Mucosa of rectum (tissue), 2 donors: ENCODE data around the gene CYP27B1.
A peak's percentile ranks its signal among the peaks of the same experiment; 100 is the strongest.

Source experiments
- H3K27ac ChIP-seq, 2 donors: one replicate each; pipeline ENCODE4 v1.7.0; 2013; ENCODE audit warnings: inconsistent platforms in 2 of 2, low read depth in 2 of 2, low read length in 2 of 2
- H3K27me3 ChIP-seq, 2 donors: one replicate each; pipeline ENCODE4 v1.7.0; 2013; ENCODE audit warnings: low read length in 2 of 2; ENCODE audit not compliant: control insufficient read depth in 2 of 2, insufficient read depth in 2 of 2
- H3K36me3 ChIP-seq, 2 donors: one replicate each; pipeline ENCODE4 v1.7.0; 2013; ENCODE audit warnings: low read length in 2 of 2; ENCODE audit not compliant: control insufficient read depth in 2 of 2, insufficient read depth in 2 of 2
- H3K4me1 ChIP-seq, 2 donors: one replicate each; pipeline ENCODE4 v1.7.0; 2013; ENCODE audit warnings: low read length in 2 of 2, mild to moderate bottlenecking in 1 of 2; ENCODE audit not compliant: control insufficient read depth in 2 of 2, insufficient read depth in 2 of 2
- H3K4me3 ChIP-seq, 2 donors: one replicate each; pipeline ENCODE4 v1.7.0; 2013; ENCODE audit warnings: low read length in 2 of 2
- H3K9ac ChIP-seq, 2 donors: one replicate each; pipeline ENCODE4 v1.7.0; 2013; ENCODE audit warnings: low read length in 2 of 2, low read depth in 1 of 2, mild to moderate bottlenecking in 1 of 2
- H3K9me3 ChIP-seq, 2 donors: one replicate each; pipeline ENCODE4 v1.7.0; 2013; ENCODE audit warnings: low read length in 2 of 2; ENCODE audit not compliant: control insufficient read depth in 2 of 2
- donor health status: healthy.
- donor health status: Normal muscosa, but diverticular disease.

Gene CYP27B1

DNA sequence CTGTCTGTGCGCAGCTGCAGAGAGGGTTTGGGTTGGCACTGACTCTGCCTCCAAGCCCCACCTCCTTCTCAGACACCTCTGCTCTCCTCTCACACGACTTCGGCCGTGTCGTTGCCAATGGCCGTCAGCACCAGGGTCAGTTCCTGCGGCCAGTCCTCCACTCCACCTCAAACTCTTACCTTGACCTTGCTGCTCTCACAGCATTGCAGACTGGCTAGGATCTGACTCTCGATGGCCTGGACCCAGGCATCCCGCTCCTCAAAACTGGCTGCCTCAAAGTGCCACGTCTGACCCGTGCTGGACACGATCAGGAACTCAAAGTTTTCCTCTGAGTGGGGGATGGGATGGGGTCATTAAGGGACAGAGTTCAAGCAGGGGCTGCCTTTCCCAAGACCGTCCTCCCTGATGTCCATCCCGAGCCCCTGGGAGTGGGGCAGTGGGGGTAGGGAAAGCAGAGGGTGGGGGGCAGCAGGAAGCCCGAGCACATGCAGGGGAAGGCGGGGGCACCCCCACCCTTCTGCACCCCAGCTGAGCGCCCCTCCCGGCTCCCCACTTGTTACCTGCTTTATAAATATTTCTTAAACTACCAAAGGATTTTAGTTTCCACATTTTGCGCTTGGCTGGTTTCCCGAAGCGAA is 39.0 kb downstream of the CYP27B1 start:
- Histone ChIP-seq H3K4me3 (no peak overlapping the region), H3K27me3 (peaks cover 10 to 15% of the 10 kb centered on the region in 2 donors), H3K27ac (no peak overlapping the region), H3K9me3 (no peaks in the 10 kb centered on the region), H3K36me3 (peaks cover 0 to 9% of the 10 kb centered on the region in 2 donors), H3K9ac (no peak overlapping the region), H3K4me1 (peaks cover 0 to 6% of the 10 kb centered on the region in 2 donors)

DNA sequence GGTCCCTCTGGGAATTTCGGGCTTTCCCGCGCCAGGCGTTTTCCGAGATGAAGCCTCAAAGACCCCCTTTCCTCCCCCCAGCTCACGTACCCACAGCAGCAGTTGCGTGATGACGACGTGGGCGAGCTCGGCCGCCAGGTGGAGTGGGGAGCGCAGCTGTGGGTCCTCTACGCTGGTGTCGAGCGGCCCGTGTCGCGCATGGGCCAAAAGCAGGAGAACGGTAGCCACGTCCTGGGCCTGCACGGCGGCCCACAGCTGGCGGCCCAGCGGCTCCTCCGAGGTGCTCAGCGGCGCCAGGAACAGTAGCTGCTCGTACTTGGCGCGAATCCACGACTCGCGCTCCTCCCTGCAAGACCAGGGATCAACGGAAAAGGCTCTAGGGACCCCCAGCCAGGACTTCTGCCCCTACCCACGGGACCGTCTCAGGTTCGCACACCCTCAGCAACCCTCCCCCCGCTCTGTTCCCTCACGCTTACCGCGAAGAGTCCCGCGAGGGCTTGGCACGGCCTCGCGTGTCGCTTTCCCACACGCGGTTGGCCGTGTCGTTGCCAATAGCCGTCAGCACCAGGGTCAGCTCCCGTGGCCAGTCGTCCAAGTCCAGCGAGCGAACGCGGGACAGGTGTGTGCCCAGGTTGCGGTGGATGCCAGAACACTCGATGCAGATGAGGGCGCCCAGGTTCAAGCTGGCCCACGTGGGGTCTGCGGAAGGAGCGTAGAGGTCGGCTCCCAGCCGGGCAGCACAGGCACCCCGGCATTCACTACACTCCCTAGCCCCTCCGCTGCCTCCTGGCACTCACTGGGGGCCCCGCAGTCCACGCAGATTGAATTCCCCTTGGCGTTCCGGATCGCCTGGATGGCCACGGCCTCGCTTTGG is 39.8 kb downstream of the CYP27B1 start:
- Histone ChIP-seq H3K27ac (peak overlapping the region; percentile 55 to 65), H3K4me1 (peaks cover 0 to 6% of the 10 kb centered on the region in 2 donors), H3K4me3 (peak overlapping the region; percentile 73 to 78), H3K36me3 (peaks cover 0 to 9% of the 10 kb centered on the region in 2 donors), H3K27me3 (peaks cover 7 to 15% of the 10 kb centered on the region in 2 donors), H3K9ac (peak overlapping the region; percentile 44 to 65), H3K9me3 (no peaks in the 10 kb centered on the region)

DNA sequence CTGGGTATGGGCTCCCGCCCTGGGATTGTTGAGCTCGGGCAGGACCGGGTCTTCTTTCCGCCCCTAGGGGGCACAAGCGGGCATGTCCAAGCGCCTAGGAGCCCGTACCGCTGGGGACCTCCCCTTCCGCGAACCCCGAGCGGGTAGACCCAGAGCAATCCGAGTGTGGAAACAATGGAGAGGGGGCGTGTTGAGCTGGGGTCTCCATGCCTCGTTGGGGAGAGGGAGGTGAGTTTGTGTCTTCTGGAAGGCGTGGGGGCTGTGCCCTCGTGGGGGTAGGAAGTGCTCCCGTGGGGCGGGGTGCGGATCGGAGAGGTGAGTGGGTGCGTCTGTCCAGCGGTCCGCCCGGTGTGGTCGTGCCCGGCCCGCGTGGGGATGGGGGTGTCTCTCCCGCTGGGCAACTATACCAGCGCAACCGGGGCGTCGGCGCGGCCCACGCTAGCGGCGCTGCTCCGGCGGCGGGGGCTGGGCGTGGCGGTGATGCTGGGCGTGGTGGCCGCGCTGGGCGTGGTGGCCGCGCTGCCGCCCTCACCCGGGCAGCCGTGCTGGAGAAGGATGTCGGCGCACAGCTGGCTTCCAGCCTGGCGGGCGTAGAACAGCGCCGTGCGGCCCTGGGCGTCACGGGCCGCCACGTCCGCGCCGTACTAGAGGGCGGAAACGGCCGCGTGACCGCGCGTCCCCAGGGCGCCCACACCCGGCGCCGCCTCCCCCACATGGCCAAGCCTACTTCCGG is 40.6 kb downstream of the CYP27B1 start:
- Histone ChIP-seq H3K36me3 (peaks cover under 1 to 14% of the 10 kb centered on the region in 2 donors), H3K27ac (peak overlapping the region; percentile 55 to 65), H3K27me3 (peaks cover 7 to 15% of the 10 kb centered on the region in 2 donors), H3K9ac (peak overlapping the region; percentile 56 to 65), H3K9me3 (no peaks in the 10 kb centered on the region), H3K4me1 (peaks cover 0 to 6% of the 10 kb centered on the region in 2 donors), H3K4me3 (peak overlapping the region; percentile 73 to 78)

DNA sequence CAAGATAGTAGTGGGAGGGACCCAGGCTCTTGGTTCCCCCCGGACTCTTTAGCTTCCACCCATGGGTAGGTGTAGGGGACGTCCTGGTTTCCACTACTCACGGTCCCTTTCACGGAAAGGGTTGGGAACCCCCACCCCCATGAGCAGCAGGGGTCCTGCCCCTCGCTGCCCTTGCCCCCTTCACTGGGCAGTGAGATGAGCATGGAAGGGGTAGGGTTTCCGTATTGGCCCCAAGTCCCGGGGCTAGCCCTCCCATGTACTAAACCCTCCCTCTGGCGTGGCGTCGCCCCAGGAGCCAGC is 41.1 kb downstream of the CYP27B1 start:
- peak overlapping the region in 1 of 2 donors; percentile 78 for H3K4me3 ChIP-seq
- no peaks in the 10 kb centered on the region for H3K9me3 ChIP-seq
- H3K36me3 ChIP-seq = peaks cover 5 to 14% of the 10 kb centered on the region in 2 donors
- peaks cover 0 to 6% of the 10 kb centered on the region in 2 donors for H3K4me1 ChIP-seq
- no peak overlapping the region for H3K27ac ChIP-seq
- peaks cover 7 to 15% of the 10 kb centered on the region in 2 donors for H3K27me3 ChIP-seq
- H3K9ac ChIP-seq = no peak overlapping the region

DNA sequence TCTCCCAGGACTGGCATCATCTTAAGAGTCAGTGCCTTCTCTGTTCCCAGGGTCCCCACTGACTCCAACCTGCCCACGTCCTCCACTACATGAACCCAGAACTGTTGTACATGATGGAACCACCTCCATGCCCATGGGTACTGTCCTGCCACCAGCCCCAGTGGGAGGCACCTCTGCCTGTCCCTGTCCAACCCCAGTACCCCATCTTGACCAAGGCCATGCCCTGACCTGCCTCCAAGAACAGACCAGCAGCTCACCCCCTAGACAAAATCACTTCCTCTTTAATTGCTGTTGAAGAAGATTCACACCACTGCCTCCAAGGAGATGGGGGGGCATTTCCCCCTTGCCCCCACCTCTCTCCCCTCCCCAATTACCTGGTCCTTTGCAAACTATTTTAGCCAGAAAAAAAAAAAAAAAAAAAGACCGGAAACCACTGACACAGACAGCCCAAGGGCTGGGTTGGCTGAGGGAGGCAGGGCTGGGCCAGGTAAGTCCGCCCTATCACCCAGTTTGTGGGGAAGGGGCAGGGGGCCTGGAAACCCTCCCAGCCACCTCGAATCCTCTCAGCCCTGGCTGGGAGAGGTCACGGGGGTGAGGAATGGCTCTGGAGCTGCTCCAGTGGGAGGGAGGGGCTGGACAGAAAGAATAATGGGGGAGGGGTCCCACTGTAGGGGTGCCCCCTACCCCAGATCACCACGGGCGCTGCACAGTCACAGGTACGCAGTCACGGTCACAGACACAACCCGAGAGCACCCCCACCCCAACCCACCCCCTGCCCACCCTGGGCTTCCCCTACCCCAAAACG is 41.7 kb downstream of the CYP27B1 start:
- H3K27me3 ChIP-seq = peaks cover 7 to 13% of the 10 kb centered on the region in 2 donors
- H3K4me1 ChIP-seq = peaks cover 0 to 6% of the 10 kb centered on the region in 2 donors
- no peak overlapping the region for H3K9ac ChIP-seq

DNA sequence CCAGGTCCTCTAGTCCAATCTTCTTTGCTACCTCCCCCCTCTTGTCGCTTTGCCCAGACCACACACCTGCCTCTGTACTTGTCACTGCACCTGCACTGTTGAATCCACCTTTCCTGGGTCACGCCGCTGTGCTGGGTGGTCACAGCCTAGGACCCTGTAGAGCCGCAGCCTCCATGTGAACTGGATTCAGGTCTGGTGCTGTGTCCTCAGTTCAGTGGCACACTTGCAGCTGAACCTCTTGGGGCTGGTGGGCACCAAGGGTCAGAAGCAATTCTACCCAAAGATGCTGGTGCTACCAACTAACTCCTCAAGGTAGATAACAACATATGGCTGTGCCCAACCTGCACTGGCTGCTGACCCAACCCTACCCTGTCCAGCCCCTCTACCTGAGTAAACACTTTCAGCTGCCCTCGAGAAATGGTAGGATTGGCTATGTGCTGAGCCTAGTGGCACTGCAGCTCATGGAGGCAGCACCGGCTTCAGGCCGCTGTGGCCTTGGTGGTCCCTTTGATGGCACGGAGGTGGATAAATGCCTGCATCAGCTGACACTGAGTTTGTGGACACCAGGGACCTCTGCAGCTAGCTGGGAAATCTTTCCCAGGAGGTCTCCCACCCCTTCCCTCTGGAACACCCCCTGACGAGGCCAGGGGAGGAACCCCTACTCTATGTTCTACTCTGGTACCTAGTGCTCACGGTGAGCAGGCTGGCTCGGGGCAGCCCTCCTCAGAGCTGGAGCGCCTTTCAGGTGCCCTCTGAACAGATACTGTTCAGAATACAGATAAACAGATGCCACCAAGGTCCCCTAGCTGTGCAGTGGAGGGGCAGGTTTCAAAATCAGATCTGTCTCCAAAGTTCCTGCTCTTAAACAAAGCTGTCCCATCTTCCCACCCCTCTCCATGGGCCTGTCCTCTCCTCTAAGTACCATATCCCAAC is 42.6 kb downstream of the CYP27B1 start:
- H3K36me3 ChIP-seq = peaks cover 10 to 27% of the 10 kb centered on the region in 2 donors
- H3K4me3 ChIP-seq = no peak overlapping the region
- H3K9me3 ChIP-seq = no peaks in the 10 kb centered on the region
- peaks cover 7 to 8% of the 10 kb centered on the region in 2 donors for H3K27me3 ChIP-seq
- peaks cover 0 to 6% of the 10 kb centered on the region in 2 donors for H3K4me1 ChIP-seq
- H3K27ac ChIP-seq = no peak overlapping the region
- H3K9ac ChIP-seq = no peak overlapping the region

More for the DNA sequence above, 41.7 kb downstream of the CYP27B1 start:
- Histone ChIP-seq H3K36me3 (peaks cover 9 to 18% of the 10 kb centered on the region in 2 donors), H3K9me3 (no peaks in the 10 kb centered on the region), H3K27ac (no peak overlapping the region), H3K4me3 (no peak overlapping the region)

DNA sequence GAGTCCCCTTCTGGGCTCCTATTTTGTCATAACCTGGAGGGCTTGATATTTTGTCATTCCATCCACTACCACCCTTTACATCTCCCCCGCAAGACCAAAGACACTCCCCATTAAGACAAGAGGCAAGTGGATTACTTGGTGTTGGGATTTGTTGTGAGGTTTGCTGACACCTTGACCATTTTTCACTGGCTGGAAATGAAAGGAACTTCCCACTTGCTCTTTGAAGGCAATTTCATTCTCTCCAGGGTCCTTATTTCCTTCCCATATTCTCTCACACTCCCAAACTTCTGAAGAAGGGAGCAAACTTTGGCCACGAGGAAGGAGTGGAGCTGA is 43.3 kb downstream of the CYP27B1 start:
- Histone ChIP-seq H3K27me3 (peaks cover 7 to 8% of the 10 kb centered on the region in 2 donors), H3K9ac (no peak overlapping the region), H3K36me3 (peaks cover 17 to 34% of the 10 kb centered on the region in 2 donors), H3K9me3 (no peaks in the 10 kb centered on the region), H3K4me1 (peaks cover 0 to 6% of the 10 kb centered on the region in 2 donors), H3K27ac (no peak overlapping the region), H3K4me3 (no peak overlapping the region)

DNA sequence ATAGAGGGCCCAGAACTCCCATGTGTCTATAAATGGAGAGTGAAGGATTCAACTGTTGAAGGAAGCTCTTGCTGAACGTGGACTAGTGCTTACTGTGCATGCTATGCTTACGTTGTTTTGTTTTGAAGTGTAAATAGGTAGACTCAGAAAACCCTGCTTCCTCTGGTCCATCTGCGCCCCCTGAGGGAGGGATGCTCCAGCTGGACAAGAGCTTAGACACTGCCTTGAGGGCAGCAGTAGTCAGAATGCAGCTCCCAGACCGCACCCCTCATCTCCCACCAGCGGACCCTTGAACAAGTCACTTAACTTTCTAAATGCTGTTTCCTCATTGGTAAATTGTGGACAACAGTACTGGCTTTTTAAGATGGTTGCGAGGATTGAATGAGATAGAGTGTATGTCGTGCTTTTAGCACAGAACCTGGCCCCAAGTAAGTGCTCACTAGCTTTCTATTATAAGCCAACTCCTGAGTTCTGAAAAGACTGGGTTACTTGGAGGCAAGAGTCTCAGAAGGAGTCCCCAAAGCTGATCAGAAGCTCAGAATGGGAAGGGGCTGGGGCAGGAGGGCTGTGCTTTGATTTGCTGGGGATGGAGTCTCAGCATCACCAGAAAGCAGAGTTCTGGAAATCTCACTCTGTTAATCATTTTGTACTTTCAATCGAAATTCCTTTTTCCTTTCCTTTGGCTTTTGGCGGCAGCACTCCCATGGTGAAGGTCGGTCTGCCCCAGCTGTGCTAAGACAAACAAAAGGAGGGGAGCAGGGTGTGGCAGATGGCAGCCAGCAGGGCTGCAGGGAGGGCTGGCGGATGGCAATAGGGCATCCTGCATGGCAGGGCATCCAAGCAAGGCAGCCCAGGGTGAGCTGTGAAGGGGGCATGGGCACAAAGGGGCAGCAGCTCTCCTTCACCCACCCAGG is 43.9 kb downstream of the CYP27B1 start:
- H3K27me3 ChIP-seq = peaks cover 7 to 8% of the 10 kb centered on the region in 2 donors
- H3K36me3 ChIP-seq = peaks cover 22 to 39% of the 10 kb centered on the region in 2 donors
- no peak overlapping the region for H3K4me3 ChIP-seq
- H3K4me1 ChIP-seq = peaks cover 0 to 6% of the 10 kb centered on the region in 2 donors
- H3K27ac ChIP-seq = no peak overlapping the region
- no peak overlapping the region for H3K9ac ChIP-seq
- H3K9me3 ChIP-seq = no peaks in the 10 kb centered on the region
